Gastroesophageal sphincter (tissue), 3 donors: Measurements from ENCODE around the gene ADD2.

Experiments used
- EP300 ChIP-seq: sonication (generic); formaldehyde crosslinking; IDR thresholded peaks from one replicate; pipeline ENCODE4 v1.6.1; 2017; ENCODE audit warnings: antibody characterized with exemption, mild to moderate bottlenecking
- POLR2A ChIP-seq, 2 donors: fragments of 450-650 bp; IDR thresholded peaks; one replicate each; pipeline ENCODE4 v1.6.1; 2017; ENCODE audit warnings: antibody characterized with exemption in 2 of 2, mild to moderate bottlenecking in 2 of 2, moderate library complexity in 1 of 2
- POLR2AphosphoS5 ChIP-seq: sonication (generic); formaldehyde crosslinking; IDR thresholded peaks from one replicate; pipeline ENCODE4 v1.6.1; 2017; ENCODE audit warnings: antibody characterized with exemption
- TF ChIP-seq, protein P1 (sequence below), 4 experiments: fragments of 200-600 bp in 2 of 4; fragments of 450-650 bp in 2 of 4; sonication (generic) in 1 of 4; IDR thresholded peaks; one replicate each; pipeline ENCODE4 v1.5.1; 2017 to 2019; ENCODE audit warnings: antibody characterized with exemption in 4 of 4, mild to moderate bottlenecking in 2 of 4, moderate library complexity in 2 of 4

DNA sequence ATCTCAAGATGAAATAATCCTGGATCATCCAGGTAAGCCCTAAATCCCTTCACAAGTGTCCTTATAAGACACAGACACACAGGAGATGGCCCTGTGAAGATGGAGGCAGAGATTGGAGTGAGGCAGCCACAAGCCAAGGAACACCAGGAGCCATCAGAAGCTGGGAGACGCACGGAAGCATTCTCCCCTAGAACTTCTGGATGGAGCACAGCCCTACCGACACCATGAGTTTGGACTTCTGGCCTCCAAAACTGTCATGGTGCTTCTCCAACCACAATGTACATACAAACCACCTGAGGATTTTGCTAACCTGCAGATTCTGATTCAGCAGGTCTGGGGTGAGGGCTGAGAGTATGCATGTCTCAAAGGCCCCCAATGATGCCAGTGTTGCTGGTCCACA is 42.5 kb downstream of the ADD2 start:
- TF ChIP-seq, protein P1, sequence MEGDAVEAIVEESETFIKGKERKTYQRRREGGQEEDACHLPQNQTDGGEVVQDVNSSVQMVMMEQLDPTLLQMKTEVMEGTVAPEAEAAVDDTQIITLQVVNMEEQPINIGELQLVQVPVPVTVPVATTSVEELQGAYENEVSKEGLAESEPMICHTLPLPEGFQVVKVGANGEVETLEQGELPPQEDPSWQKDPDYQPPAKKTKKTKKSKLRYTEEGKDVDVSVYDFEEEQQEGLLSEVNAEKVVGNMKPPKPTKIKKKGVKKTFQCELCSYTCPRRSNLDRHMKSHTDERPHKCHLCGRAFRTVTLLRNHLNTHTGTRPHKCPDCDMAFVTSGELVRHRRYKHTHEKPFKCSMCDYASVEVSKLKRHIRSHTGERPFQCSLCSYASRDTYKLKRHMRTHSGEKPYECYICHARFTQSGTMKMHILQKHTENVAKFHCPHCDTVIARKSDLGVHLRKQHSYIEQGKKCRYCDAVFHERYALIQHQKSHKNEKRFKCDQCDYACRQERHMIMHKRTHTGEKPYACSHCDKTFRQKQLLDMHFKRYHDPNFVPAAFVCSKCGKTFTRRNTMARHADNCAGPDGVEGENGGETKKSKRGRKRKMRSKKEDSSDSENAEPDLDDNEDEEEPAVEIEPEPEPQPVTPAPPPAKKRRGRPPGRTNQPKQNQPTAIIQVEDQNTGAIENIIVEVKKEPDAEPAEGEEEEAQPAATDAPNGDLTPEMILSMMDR (IDR thresholded peaks at IDR 0.05) = no peak
- TF ChIP-seq POLR2AphosphoS5 (no peak), EP300 (no peak), POLR2A (IDR thresholded peaks at IDR 0.05) (no peak)
